ENCODE data around the gene ILK.

DNA sequence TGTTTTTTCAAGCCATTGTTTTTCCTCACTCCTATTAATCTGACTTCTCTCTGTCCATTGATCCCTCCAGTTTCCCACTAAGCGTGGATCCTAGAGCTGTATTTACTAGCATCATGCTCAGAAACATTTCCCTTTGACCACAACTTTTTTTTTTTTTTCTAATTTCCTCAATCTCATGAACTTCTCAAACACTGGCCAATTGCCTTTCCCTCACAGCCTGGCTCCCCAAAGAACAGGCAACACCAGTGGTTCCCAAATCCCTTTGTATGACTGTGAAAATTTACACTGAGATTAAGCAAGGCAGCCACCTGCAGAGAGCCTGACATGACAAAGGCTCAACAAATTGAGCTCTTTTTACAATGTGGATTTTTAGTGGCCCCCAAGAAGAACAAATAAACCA lies 17.1 kb downstream of the ILK start:
- TF ChIP-seq, protein P1, sequence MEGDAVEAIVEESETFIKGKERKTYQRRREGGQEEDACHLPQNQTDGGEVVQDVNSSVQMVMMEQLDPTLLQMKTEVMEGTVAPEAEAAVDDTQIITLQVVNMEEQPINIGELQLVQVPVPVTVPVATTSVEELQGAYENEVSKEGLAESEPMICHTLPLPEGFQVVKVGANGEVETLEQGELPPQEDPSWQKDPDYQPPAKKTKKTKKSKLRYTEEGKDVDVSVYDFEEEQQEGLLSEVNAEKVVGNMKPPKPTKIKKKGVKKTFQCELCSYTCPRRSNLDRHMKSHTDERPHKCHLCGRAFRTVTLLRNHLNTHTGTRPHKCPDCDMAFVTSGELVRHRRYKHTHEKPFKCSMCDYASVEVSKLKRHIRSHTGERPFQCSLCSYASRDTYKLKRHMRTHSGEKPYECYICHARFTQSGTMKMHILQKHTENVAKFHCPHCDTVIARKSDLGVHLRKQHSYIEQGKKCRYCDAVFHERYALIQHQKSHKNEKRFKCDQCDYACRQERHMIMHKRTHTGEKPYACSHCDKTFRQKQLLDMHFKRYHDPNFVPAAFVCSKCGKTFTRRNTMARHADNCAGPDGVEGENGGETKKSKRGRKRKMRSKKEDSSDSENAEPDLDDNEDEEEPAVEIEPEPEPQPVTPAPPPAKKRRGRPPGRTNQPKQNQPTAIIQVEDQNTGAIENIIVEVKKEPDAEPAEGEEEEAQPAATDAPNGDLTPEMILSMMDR (IDR thresholded peaks at IDR 0.05), result no peak
- TF ChIP-seq POLR2AphosphoS5 (IDR thresholded peaks at IDR 0.05) (no peak), EP300 (IDR thresholded peaks at IDR 0.05) (no peak)

Measured in esophagus muscularis mucosa (tissue), 4 donors.